GM18505 (cell line): ENCODE results near the gene ACTMAP.

Experiments
- ATAC-seq: cut with Tn5 transposase; IDR thresholded peaks from one replicate; pipeline ENCODE4 v1.9.1; 2021; ENCODE audit not compliant: unreplicated experiment
- POLR2A ChIP-seq: IDR thresholded peaks from 4 replicates; pipeline ENCODE4 v1.6.1; 2011; ENCODE audit warnings: borderline replicate concordance; ENCODE audit not compliant: insufficient read depth, insufficient read length; ENCODE audit errors: extremely low read depth

ACTMAP gene

GRCh38 chr19:40744554-40745401 is 5.5 kb downstream of the ACTMAP start:
- no peak for TF ChIP-seq POLR2A
- ATAC-seq = no peak

DNA sequence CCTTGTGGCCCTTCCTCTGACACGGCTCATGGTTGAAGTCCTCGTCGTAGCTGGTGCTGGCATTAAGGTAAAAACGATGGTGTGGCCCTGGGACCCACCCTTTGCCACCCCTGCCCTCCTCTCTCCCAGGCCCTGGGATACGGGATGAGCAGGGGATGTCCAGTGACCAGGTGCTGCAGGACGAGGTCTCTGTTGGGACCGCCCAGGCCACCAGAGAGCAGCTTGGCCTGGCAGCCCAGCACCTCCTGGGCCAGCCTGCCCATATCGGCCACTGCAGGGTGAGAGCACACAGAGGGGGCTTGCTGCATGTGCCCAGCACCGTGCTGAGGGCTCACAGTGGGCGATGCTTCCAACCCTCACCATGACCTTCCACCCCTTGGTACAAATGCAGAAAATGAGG is 6.4 kb downstream of the ACTMAP start:
- no peak for TF ChIP-seq POLR2A
- no peak for ATAC-seq

DNA sequence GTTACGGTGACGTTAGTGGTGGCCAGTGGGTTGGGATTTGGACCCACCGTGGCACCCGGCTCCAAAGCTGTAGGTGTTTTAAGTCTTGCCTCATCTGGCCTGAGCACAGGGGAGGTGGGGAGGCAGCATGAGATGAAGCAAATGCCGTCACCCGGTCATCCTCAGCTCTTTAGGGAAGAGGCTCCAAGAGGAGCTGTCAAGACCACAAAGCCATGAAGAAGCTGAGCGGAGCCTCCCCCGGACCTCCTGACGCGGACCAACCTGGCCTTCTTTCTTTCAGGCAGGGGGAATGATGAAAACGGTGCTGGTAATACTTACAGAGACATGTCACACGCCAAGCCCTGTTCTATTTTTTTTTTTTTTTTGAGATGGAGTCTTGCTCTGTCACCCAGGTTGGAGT is 7.4 kb downstream of the ACTMAP start:
- ATAC-seq = no peak
- no peak for TF ChIP-seq POLR2A

GRCh38 chr19:40742477-40742876 is 7.8 kb downstream of the ACTMAP start:
- ATAC-seq = no peak
- no peak for TF ChIP-seq POLR2A

DNA sequence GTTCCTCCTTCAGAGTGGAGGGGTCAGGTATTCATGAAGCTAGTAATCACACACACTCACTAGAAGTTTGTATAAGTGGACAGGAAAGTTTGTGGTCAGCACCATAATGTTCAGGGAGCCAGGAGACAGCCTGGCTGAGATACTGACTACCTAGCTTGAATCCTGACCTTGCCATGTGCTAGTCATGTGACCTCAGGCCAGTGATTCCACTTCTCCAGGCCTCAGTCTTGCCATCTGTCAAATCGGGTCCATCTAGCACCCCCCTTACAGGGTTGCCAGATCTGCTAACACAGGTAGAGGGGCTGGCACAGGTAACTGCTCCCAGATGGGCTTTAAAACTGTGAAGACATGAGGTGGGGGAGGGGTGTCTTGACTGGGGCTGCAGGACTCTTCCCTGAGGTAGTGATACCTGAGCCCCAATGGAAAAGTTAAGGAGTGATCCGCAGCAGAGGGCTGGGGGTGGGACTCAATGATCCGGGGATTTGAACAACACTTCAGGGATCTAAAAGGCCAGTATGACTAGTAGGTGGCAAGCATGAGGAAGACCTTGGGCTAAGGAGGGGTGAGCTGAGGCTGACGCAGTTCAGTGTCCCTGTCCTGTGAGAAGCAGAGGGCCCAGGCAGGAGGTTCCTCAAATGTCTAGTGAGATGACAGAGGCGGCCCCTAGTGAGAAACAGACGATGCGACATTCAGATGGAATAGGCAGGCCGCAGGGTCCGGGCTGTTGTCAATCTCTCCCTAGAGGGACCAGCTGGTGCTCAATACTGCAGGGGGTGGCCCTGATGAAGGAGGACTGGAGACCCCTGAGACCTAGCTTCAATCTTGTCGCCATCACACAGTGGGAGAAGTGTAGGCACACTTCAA is 8.5 kb downstream of the ACTMAP start:
- no peak for ATAC-seq
- no peak for TF ChIP-seq POLR2A

DNA sequence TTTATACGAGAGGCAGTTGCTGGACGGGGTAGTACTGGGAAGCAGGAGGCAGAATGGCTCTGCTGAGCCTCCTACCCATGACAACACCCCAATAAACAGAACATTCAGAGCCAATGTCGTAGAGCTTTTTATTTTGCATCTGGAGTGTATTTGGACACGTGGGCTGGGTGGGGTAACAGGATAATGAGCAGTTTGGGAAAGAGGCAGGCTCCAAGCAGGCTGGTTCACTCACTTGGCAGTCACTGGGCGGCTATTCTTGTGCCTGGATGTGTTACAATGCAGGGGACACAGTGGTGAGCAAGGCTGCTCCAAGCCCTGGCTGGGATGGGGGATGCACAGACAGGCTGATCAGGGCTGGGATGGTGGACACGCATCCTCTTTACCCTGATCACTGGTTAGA is 9.5 kb downstream of the ACTMAP start:
- no peak for TF ChIP-seq POLR2A
- ATAC-seq = no peak

- no peak for ATAC-seq
- TF ChIP-seq POLR2A = no peak
Measured at GRCh38 chr19:40739871-40740703, 10.2 kb downstream of the ACTMAP start.

DNA sequence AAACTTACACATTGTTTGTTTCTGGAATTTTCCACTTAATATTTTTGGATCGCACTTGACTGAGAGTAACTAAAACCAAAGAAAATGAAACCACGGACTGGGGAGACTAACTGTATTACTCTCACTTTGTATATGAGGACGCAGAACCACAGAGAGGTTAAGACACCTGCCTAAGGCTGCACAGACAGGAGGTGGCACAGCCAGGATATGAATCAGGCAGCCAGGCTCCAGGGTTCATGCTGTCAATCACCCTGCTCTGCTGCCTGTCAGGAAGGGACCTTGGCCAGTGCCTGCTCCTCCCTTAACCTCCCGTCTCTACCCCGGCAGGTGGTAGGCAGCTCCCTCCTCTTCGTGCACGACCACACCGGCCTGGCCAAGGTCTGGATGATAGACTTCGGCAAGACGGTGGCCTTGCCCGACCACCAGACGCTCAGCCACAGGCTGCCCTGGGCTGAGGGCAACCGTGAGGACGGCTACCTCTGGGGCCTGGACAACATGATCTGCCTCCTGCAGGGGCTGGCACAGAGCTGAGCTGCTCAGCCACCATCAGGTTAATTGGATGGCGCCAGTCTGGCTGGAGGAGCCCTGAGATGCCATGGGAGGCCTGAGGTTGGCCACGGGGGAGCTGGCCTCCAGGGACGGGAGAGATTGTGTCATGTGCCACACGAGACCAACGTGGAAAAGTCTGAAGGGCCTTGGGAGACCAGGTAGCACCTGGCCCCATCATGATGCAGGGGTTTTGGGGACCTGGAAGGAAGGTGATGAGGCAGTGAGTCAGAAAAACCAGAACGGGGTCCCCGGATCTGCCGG is 11.0 kb downstream of the ACTMAP start:
- no peak for TF ChIP-seq POLR2A
- ATAC-seq = no peak

DNA sequence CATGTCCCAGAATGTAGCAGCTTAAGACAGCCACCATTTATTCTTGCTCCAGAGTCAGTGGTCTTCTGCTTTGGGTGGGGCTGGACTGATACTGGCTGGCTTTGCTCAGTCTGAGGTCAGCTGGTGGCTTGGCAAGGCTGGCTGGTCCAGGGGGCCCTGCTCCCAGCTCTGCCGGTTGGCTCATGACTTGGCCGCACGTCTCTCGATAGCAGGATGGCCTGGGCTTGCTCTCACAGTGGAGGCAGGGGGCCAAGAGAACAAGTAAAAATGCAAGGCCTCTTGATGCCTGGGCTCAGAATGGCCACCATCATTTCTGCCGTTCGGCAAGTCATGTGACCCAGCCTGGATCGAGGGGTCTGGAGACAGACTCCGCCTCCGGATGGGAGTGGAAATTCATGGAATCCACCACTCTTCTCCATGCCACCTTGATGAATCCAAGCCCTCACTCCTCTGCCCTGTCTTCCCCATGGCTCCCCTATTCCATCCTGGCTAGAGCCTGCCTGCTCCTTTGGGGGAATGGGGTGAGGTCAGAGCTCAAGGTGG is 13.1 kb downstream of the ACTMAP start:
- TF ChIP-seq POLR2A = no peak
- ATAC-seq = no peak

- no peak for ATAC-seq
- TF ChIP-seq POLR2A = no peak
Measured at GRCh38 chr19:40736661-40737060, 13.6 kb downstream of the ACTMAP start.

DNA sequence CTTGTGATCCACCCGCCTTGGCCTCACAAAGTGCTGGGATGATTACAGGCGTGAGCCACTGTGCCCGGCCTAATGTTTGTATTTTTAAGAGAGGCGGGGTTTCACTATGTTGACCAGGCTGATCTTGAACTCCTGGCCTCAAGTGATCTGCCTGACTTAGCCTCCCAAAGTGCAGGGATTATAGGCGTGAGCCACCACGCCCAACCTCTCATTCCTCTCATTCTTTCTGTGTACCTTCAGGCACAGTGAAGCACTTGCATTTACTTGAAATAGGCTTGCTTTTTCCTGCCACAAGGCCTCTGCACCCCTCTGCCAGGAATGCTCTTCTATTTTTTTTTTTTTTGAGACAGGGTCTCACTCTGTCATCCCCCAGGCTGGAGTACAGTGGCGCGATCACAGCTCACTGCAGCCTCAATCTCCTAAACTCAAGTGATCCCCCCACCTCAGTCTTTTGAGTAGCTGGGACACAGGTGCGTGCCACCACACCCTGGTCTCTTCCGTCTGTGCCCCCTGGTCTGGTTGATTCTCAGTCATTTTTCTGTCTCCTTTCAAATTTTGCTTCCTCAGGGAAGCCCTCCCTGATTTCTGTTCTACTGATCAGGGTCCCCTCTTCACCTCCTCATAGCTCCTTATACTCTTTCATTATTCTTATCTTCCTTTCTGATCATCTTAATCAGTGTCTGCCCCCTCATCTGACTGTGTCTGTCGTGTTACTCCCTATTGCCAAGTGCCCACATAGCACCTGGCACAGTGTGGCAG is 15.1 kb downstream of the ACTMAP start:
- ATAC-seq = no peak
- TF ChIP-seq POLR2A = no peak
